Measurements from ENCODE around the gene GOLGA8A.
"Not testable (repeated sequence)": the region's sequence is repeated elsewhere in the genome, so short reads cannot be mapped to it uniquely, and the experiment has no call there.

GOLGA8A gene

DNA sequence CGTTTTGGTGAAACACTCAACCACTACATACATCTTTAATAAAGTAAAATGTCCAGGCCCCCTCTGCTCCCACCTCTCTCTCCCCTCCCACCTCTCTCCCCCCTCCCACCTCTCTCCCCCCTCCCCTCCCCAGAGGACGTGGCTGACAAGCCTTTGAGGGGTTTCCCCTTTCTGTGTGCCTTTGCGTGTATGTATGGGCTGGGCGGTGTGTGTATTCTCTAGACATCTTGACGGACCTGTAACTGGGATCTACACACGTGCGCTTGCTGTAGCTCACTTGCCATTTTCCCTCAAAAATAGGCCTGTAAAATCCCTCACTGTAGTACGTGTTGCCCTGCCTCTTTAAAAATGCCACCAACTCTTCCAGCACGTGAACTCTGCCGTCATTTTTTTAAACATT is 28.6 kb downstream of the GOLGA8A start:
- DNase-seq, ATAC-seq: not testable (repeated sequence)

DNA sequence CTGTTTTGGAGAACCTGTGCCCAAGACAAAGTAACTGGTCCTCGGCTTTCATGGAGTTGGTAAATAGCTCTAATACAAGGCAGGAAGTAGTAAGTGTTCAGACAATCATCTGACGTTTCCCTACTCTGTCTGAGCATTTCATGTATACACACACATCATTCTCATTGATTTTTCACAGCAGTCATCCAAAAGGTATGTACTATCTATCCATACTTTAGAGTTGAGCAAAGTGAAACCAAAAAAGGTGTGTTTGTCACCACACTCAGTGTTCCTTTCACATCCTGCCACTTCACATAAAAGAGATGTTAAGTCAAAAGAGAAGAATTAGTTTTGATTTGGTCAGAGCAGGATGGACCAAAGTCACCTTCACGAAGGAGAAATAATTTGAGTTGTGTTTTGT is 33.7 kb downstream of the GOLGA8A start:
- peak; percentile 76 for ATAC-seq
- not testable (repeated sequence) for DNase-seq

DNA sequence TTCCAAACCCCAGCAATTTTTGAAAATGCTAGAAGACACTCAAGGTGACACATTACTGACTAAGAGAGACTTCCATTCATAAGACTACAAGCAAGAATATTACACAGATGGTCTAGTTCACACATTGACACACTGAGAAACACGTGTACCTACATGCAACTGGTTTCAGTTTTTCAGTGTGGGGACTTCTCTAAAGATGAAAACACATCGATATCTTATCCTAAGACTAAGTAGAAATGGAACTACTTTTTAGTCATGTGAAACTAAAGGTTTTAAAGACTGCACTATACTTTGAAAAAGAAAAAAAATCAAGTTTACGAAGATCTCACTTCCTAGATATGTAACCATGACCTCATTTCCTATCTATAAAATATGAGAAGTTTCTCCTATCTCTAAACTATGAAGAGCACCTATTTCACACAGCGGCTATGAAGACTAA is 34.4 kb downstream of the GOLGA8A start:
- peak; percentile 75 for ATAC-seq
- not testable (repeated sequence) for DNase-seq

GRCh38 chr15:34397637-34398259 is 39.9 kb downstream of the GOLGA8A start:
- ATAC-seq = peak; percentile 97
- DNase-seq = not testable (repeated sequence)

GRCh38 chr15:34392981-34393380 is 44.6 kb downstream of the GOLGA8A start:
- ATAC-seq, DNase-seq: not testable (repeated sequence)

- not testable (repeated sequence) for DNase-seq, ATAC-seq
Observed at GRCh38 chr15:34389594-34390086, 48.0 kb downstream of the GOLGA8A start.

Measured in stimulated activated naive CD8-positive, alpha-beta T cell treated with anti-CD3 and anti-CD28 coated beads, Interleukin-15, Interleukin-2, amounts not matched to agents 100 U/mL and 50 U/mL, for 24 hours (primary cell).